SK-N-SH treated with all-trans-retinoic acid at 6 μM for 48 hours (cell line): ENCODE results near the gene AGAP2.

Experiments used
- GLIS3 ChIP-seq: fragments of 250-450 bp; sonication (Bioruptor Pico); IDR thresholded peaks from 2 replicates; pipeline ENCODE4 v1.5.0; 2020; ENCODE audit warnings: mild to moderate bottlenecking, moderate library complexity
- OSR1 ChIP-seq: fragments of 250-450 bp; sonication (Bioruptor Pico); IDR thresholded peaks from 2 replicates; pipeline ENCODE4 v1.8.0; 2022; ENCODE audit warnings: moderate library complexity, mild to moderate bottlenecking, inconsistent platforms
- ZC3H10 ChIP-seq: fragments of 250-450 bp; sonication (Bioruptor Pico); IDR thresholded peaks from 2 replicates; pipeline ENCODE4 v1.5.1; 2021; ENCODE audit warnings: mild to moderate bottlenecking, moderate library complexity

- TF ChIP-seq OSR1 (CRISPR knock-in tag) (no peak), ZC3H10 (CRISPR knock-in tag) (no peak), GLIS3 (CRISPR knock-in tag) (no peak)
Observed at GRCh38 chr12:57693317-57693658, 45.3 kb downstream of the AGAP2 start.
